SJCRH30 (cell line): Measurements from ENCODE around the gene FBRS. TPM values are rescaled to one million over a fixed set of nuclear protein-coding genes. Genes with fewer than 3 reads are reported as not detected.

ENCODE experiments used
- DNase-seq, 2 experiments: peaks; one replicate each; pipeline ENCODE4 v3.0.0-alpha.2; 2015 to 2020
- H3K27ac ChIP-seq: fragments of 250-450 bp; sonication (Bioruptor Pico); 2 replicates; pipeline ENCODE4 v1.5.1; 2020; ENCODE audit warnings: mild to moderate bottlenecking, moderate library complexity
- H3K27me3 ChIP-seq: fragments of 250-450 bp; sonication (Bioruptor Pico); 2 replicates; pipeline ENCODE4 v1.5.1; 2020; ENCODE audit warnings: mild to moderate bottlenecking, moderate library complexity
- H3K36me3 ChIP-seq: fragments of 250-450 bp; sonication (Bioruptor Pico); 2 replicates; pipeline ENCODE4 v1.5.1; 2020; ENCODE audit warnings: mild to moderate bottlenecking, moderate library complexity
- H3K4me1 ChIP-seq: fragments of 250-450 bp; sonication (Bioruptor Pico); 2 replicates; pipeline ENCODE4 v1.5.1; 2020; ENCODE audit warnings: mild to moderate bottlenecking, moderate library complexity
- H3K4me3 ChIP-seq: fragments of 250-450 bp; sonication (Bioruptor Pico); 2 replicates; pipeline ENCODE4 v1.5.1; 2020; ENCODE audit warnings: mild to moderate bottlenecking, moderate library complexity
- H3K9me3 ChIP-seq: fragments of 250-450 bp; sonication (Bioruptor Pico); replicated peaks from 2 replicates; pipeline ENCODE4 v1.5.1; 2020; ENCODE audit warnings: mild to moderate bottlenecking, moderate library complexity
- total RNA-seq: library from RNA; depleted of rRNA; stranded (reverse); fragments of >200 nt; shearing (Covaris generic); gene quantifications from 2 replicates; pipeline ENCODE4 v1.2.3, GENCODE V29; 2014; rRNA removed

FBRS gene
- total RNA-seq, 1 experiment from 2014 or later = 21.1 TPM

DNA sequence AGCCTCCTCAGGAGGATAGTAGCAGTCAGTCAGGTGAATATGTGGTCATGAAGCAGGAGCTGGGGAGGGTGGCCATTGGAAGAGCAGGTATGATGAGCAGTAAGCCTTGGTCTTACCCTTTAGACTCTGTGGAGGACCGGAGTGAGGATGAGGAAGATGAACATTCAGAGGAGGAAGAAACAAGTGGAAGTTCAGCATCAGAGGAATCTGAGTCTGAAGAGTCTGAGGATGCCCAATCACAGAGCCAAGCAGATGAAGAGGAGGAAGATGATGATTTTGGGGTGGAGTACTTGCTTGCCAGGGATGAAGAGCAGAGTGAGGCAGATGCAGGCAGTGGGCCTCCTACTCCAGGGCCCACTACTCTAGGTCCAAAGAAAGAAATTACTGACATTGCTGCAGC is 53.5 kb downstream of the FBRS start:
- Histone ChIP-seq H3K27ac (no peak overlapping the region), H3K4me3 (no peak overlapping the region), H3K27me3 (no peaks in the 10 kb centered on the region), H3K9me3 (no peaks in the 10 kb centered on the region), H3K36me3 (peaks cover 93% of the 10 kb centered on the region), H3K4me1 (no peaks in the 10 kb centered on the region)
- no peak for DNase-seq

DNA sequence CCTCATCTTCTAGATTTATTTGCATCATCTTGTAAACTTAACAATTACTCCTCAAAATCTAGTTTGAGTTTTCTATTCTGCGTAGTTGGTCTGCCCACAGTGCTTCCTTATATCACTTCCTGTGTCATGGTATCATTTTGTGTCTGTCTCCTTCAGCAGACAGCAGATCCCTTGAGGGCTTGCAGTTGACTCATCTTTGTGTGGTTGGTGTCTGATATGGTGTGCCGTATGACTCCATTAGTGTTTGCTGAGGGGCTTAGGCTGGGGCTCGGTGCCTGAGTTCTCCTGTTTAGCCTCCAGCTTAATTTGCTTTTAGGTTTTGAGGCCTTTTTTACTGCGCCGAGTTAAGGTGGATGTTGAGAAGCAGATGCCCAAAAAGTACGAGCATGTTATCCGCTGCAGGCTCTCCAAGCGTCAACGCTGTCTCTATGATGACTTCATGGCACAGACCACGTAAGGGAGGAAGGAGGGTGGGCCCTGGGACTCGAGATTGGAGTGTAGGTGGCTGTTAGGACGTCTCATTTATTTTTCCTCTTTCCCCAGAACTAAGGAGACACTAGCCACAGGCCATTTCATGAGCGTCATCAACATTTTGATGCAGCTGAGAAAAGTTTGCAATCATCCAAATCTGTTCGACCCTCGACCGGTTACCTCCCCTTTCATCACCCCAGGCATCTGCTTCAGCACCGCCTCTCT is 57.7 kb downstream of the FBRS start:
- H3K36me3 ChIP-seq = peaks cover 89% of the 10 kb centered on the region
- H3K27ac ChIP-seq = no peak overlapping the region
- H3K4me3 ChIP-seq = no peak overlapping the region
- H3K4me1 ChIP-seq = no peaks in the 10 kb centered on the region
- H3K27me3 ChIP-seq = no peaks in the 10 kb centered on the region
- no peak for DNase-seq
- H3K9me3 ChIP-seq = no peaks in the 10 kb centered on the region

- Histone ChIP-seq H3K36me3 (peaks cover 96% of the 10 kb centered on the region), H3K4me3 (no peak overlapping the region), H3K4me1 (no peaks in the 10 kb centered on the region), H3K9me3 (no peaks in the 10 kb centered on the region), H3K27ac (no peak overlapping the region), H3K27me3 (no peaks in the 10 kb centered on the region)
- no peak for DNase-seq
These were observed 61.9 kb downstream of the FBRS start for GRCh38 chr16:30720086-30720485.

Other genes with a start within 250 kb of the FBRS start
- 80.0 and 88.5 TPM in 2 replicates for gene DCTPP1, start 228.4 kb upstream of the FBRS start, total RNA-seq
- gene SEPHS2, start 212.6 kb upstream of the FBRS start, total RNA-seq = 18.2 and 22.9 TPM in 2 replicates
- gene ITGAL, start 185.7 kb upstream of the FBRS start, total RNA-seq = not detected in 2 replicates
- gene ZNF768, start 131.9 kb upstream of the FBRS start, total RNA-seq = 59.7 and 62.5 TPM in 2 replicates
- 11.2 and 12.0 TPM in 2 replicates for gene ZNF747, start 123.6 kb upstream of the FBRS start, total RNA-seq
- 10.7 and 11.3 TPM in 2 replicates for gene ZNF764, start 100.1 kb upstream of the FBRS start, total RNA-seq
- 4.2 and 4.3 TPM in 2 replicates for gene ZNF688, start 86.7 kb upstream of the FBRS start, total RNA-seq
- 13.1 and 18.2 TPM in 2 replicates for gene ZNF785, start 72.7 kb upstream of the FBRS start, total RNA-seq
- 15.6 and 16.4 TPM in 2 replicates for gene ZNF689, start 48.0 kb upstream of the FBRS start, total RNA-seq
- gene PRR14, start 7.5 kb upstream of the FBRS start, total RNA-seq = 10.5 and 12.7 TPM in 2 replicates
- gene SRCAP, start 40.7 kb downstream of the FBRS start, total RNA-seq = 19.3 and 22.0 TPM in 2 replicates
- 26.3 and 26.4 TPM in 2 replicates for gene PHKG2, start 90.0 kb downstream of the FBRS start, total RNA-seq
- gene CFAP119, start 103.6 kb downstream of the FBRS start, total RNA-seq = 4.1 and 4.2 TPM in 2 replicates
- 120 and 124 TPM in 2 replicates for gene RNF40, start 103.9 kb downstream of the FBRS start, total RNA-seq
- 28.6 and 29.8 TPM in 2 replicates for gene ZNF629, start 128.8 kb downstream of the FBRS start, total RNA-seq
- gene BCL7C, start 235.6 kb downstream of the FBRS start, total RNA-seq = 28.1 and 30.3 TPM in 2 replicates
- 1.3 and 1.4 TPM in 2 replicates for gene CTF1, start 238.2 kb downstream of the FBRS start, total RNA-seq